Fibroblast of peridontal ligament (primary cell): Measurements from ENCODE around the gene CEP70.
A peak's percentile ranks its signal among the peaks of the same experiment; 100 is the strongest.
"Not testable (repeated sequence)": the region's sequence is repeated elsewhere in the genome, so short reads cannot be mapped to it uniquely, and the experiment has no call there.

Source experiments
- DNase-seq: peaks from one replicate; pipeline ENCODE4 v3.0.0-alpha.2; 2010; ENCODE audit errors: extremely low read depth

Gene CEP70

GRCh38 chr3:138594150-138594934, at the start of gene CEP70:
Gene CEP70, minus strand, starts transcription at chr3:138594260. Its CDS starts 21,333 bp downstream, at chr3:138572927.
- DNase-seq = peak; percentile 98

DNA sequence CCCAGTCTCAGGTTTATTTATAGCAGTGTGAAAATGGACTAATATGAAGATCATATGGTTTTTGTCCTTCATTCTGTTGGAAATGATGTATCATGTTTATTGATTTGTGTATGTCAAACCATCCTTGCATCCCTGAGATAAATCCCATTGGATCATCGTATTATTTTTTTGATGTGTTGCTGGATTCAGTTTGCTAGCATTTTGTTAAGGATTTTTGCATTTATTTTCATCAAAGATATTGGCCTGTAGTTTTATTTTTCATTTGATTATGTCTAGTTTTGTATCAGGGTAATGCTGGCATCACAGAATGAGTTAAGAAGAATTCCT, 48.8 kb upstream of the CEP70 start:
- no peak for DNase-seq

GRCh38 chr3:138642226-138642926, 48.3 kb upstream of the CEP70 start:
- no peak for DNase-seq

DNA sequence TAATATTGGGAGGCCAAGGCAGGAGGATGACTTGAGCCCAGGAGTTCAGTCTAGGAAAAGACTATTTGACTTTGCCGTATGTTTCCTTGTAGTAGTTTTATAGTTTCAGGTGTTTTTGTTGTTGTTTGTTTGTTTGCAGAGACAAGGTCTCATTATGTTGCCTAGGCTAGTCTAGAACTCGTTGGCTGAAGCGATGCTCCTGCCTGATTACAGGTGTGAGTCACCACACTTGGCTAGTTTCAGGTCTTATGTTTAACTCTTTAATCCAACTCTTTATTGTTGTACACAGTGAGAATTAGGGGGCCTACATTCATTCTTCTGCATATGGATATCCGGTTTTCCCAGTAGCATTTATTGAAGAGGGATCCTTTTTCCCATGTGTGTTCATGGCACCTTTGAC, 46.5 kb upstream of the CEP70 start:
- DNase-seq = no peak

GRCh38 chr3:138638641-138639040, 44.6 kb upstream of the CEP70 start:
- DNase-seq = peak; percentile 65

GRCh38 chr3:138629526-138629925, 35.5 kb upstream of the CEP70 start:
- DNase-seq = no peak

- DNase-seq = peak; percentile 21
Measured at GRCh38 chr3:138625707-138626365, 31.8 kb upstream of the CEP70 start.

DNA sequence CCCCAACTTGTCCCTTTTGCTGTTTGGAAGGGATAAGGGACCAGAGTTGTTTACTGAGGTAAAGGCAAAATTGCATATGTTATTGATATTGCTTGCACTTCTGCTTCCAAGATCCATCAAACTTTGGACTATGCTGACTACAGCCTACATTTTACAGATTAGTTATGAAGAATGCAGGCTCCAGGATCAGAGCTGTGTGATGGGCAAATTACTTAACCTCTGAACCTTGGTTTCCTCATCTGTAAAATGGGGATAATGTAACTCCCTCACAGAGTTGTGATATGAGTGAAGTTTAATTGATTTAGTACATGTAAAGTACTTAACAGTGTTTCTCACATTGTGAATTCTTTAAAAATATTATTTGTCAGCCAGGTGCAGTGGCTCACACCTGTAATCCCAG, 30.5 kb upstream of the CEP70 start:
- DNase-seq = no peak

GRCh38 chr3:138620431-138620830, 26.4 kb upstream of the CEP70 start:
- no peak for DNase-seq

DNA sequence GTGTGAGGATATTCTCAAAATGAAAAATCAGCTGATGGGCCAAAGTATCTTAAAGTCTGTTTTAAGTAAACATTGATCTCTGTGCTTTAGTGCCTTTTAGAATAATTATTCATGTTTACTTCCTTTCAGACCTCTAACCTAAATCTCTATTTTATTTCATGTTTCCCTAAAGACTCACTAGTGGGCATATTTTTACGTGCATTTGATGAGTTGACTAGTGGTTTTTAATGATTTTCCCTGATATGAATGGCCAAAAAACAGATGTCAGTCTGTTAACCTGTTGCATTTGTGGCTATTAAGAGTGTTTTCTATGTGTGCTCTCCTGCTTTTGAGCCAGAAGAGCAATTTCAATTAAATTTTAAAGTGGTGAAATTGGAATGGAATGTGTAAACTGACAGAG, 21.4 kb upstream of the CEP70 start:
- DNase-seq = no peak

DNA sequence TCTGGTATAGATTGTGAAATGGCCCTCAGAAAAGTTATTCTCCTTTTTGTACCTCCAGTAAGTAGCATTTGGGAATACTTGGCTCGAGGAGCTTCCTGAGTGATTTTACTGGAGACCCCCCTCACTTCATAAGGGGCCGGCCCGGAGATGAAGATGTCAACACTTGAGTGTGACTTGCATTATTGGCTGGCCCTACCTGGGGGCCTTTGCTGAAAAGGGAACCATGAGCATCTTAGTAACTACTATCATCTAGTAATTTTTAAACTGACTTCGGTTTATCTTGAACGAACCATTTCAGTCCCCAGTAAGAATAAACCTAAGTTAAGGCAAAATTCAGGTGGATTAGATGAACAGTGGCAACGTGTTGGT, 15.8 kb upstream of the CEP70 start:
- no peak for DNase-seq

DNA sequence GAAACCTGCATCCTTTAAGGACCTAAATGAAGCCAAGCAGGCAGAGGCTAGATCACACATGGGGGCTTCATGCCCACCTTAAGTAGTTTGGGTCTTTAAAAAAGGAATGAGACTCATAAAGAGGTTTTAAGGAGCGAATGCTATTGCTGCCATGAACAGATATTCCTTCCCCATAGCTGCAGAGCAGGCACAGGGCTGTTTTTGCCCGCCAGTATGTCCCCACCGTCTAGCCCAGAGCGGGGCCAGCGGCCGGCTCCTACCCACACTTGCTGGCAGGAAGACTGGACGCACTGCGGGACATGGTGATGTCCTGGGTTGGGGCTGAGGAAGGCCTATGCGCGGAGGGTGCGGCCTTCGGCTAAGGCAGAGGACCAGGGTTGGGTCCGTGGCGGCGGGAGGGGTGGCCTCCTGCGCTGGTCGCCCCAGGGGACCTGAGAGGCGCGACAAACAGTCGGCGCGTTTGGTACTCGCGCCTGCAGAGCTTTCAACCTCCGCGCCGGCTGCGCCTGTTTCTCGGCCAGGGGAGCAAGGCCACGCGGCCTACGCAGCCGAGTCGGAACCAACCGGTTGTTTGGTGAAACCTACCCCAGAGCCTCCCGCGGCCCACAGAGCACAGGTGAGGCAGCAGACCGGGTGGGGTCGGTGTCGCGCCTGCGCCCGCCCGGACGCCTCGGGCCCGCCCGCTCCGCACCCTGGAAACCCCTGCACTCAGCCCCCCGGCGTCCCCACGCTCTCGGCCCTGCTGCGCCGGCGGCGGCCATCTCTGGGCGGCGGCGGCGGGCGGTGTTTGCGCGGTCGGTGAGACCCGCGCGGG, 14.5 kb upstream of the CEP70 start, which contains the start of gene FAIM:
Gene FAIM, plus strand, starts transcription at position 450 of the 814 bp plus-strand sequence. CDS start 10,956 bp downstream, outside the sequence.
- DNase-seq = peak; percentile 66

DNA sequence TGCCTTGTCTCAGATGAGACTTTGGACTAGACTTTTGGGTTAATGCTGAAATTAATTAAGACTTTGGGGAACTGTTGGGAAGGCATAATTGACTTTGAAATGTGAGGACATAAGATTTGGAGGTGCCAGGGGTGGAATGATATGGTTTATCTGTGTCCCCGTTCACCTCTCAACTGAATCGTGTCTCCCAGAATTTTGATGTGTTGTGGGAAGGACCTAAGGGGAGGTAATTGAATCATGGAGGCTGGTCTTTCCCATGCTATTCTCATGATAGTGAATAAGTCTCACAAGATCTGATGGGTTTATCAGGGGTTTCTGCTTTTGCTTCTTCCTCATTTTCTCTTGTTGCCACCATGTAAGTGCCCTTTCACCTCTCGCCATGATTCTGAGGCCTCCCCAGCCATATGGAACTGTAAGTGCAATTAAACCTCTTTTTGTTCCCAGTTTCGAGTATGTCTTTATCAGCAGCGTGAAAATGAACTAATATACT, 10.1 kb upstream of the CEP70 start:
- not testable (repeated sequence) for DNase-seq

DNA sequence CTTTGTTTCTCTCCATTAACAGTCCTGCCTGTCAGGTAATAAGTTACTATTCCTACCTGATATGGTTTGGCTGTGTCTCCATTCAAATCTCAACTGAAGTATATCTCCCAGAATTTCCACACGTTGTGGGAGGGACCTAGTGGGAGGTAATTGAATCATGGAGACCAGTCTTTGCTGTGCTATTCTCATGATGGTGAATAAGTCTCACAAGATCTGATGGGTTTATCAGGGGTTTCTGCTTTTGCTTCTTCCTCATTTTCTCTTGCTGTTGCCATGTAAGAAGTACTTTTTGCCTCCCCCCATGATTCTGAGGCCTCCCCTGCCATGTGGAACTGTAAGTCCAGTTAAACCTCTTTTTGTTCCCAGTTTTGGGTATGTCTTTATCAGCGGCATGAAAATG, 7.6 kb upstream of the CEP70 start:
- not testable (repeated sequence) for DNase-seq

GRCh38 chr3:138600100-138600745, 6.2 kb upstream of the CEP70 start:
- peak; percentile 47 for DNase-seq

DNA sequence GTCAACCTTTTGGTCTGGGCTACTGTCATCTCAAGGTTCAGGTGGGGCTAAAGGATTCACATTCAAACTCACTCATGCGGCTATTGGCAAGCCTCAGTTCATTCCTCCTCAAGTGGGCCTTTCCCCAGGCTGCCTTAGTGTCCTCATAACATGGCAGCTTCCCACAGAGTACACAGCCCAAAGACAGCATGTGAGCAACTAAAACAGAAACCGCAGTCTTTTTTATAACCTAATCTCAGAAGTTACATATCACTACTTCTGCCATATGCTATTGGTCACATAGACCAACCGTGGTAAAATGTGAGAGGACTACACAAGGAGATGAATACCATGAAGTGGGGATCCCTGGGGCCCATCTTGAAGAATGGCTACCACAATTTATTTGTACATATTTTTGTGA, 4.5 kb upstream of the CEP70 start:
- no peak for DNase-seq

GRCh38 chr3:138597186-138597976, 3.3 kb upstream of the CEP70 start:
- not testable (repeated sequence) for DNase-seq

DNA sequence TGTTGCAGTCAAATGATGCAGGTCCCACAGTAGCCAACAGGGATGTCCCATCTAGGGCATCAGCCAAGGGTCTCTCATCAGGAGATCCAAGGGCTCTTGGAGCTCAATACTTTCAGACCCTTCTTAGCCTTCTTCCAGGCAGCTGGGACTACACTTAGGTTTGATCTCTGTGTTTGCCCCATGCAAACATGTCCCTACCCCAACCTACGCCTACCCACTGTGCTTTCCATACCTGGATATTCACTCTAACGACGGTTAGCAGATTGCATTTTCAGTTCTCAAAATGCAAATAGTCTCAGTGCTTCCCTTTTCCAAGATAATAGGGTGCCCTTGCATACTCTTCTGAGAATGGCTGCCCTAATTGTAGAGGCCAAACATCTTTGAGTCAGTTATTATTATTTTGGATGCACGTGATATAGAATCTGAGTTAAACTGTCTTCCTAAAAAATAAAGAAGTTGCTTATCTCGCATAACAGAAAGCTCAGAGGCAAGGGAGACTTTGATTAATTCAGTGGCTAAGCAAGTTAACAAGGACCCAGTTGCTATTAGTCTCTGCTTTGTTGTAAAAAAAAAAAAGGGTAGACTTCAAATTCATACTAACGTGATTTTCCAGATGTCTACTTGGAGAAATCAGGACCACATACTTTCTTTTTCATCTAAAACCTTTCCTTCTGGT, 1.0 kb upstream of the CEP70 start:
- DNase-seq = no peak

DNA sequence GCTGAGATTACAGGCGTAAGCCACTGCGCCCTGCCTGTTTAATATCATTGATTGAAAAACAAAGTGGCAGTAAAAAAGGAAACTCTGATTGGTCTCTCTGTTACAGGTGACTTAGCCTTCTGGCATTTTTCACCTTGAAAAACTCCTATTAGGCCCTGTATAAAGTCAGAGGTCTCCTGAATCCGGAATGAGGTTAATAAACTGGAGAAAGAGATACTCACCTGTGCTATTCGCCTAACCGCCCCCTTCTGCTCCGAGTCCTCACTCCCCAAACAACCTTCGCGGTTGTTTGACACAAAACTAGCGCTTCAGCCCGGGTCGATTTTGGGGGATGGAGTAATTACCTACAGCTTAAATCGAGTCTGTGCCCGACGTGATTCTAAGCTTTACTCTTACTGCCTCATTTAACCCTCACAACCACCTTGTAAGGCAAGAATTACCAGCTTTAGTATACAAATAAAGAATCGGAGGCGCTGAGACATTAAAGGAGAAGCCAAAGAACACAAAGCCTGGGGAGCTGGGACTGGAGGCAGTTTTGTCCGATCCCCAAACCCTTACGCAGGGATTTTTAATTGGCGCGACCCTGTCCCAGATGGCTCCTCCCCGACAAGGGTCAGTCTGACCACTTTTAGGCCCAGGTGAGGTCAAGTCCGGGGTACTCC, 441 bp downstream of the CEP70 start:
- DNase-seq = peak; percentile 19
